Ectodermal cell (in vitro differentiated cells): Measurements from ENCODE around the gene RARRES2.
A peak's percentile ranks its signal among the peaks of the same experiment; 100 is the strongest.

Source experiments
- H3K27ac ChIP-seq: 2 replicates; pipeline ENCODE4 v1.7.0; 2013; ENCODE audit warnings: mild to moderate bottlenecking, low read depth, low read length; ENCODE audit not compliant: insufficient read depth, poor library complexity, severe bottlenecking
- H3K27me3 ChIP-seq: 2 replicates; pipeline ENCODE4 v1.7.0; 2013; ENCODE audit warnings: mild to moderate bottlenecking, low read length; ENCODE audit not compliant: insufficient read depth, control insufficient read depth, poor library complexity, severe bottlenecking
- H3K36me3 ChIP-seq: one replicate; pipeline ENCODE4 v1.7.0; 2013; ENCODE audit warnings: low read length; ENCODE audit not compliant: control insufficient read depth, insufficient read depth
- H3K4me1 ChIP-seq: one replicate; pipeline ENCODE4 v1.7.0; 2013; ENCODE audit warnings: low read length; ENCODE audit not compliant: control insufficient read depth, insufficient read depth
- H3K4me3 ChIP-seq: 2 replicates; pipeline ENCODE4 v1.7.0; 2013; ENCODE audit warnings: low read depth, low read length, control low read depth; ENCODE audit not compliant: insufficient read depth
- H3K9me3 ChIP-seq: 2 replicates; pipeline ENCODE4 v1.7.0; 2013; ENCODE audit warnings: mild to moderate bottlenecking, low read length, moderate library complexity; ENCODE audit not compliant: control insufficient read depth
- WGBS, 2 experiments: methylation state at CpG; one replicate each; pipeline ENCODE4 v1.1.7; 2013; ENCODE audit warnings: missing lambda C conversion rate in 2 of 2; 5-methylcytosine and 5-hydroxymethylcytosine counted together

RARRES2 gene

DNA sequence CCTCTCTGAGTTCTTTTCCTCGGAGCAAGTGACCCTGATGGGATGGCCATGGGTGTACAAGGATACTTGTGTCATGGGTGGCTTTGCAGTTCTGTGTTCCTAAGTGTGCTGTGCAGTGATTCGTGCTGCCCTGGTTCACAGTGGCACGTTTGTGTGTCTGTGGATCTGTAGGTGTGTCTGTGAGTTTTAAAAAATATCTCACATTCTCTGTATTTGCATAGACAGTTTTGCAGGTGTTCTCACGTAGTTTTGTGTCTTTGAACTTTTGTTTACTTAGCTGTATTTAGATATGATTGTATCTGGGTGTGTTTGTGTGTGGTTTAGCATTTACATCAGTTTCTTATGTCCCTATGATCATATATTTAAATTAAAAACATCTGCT, 41.4 kb upstream of the RARRES2 start:
- WGBS, 2 experiments, result 82 to 90% methylated on average over 4 of the region's 4 CpGs
- Histone ChIP-seq H3K27ac (peak overlapping the region; percentile 89), H3K4me3 (peak overlapping the region; percentile 10), H3K9me3 (no peaks in the 10 kb centered on the region), H3K36me3 (no peaks in the 10 kb centered on the region), H3K27me3 (no peaks in the 10 kb centered on the region), H3K4me1 (peaks cover 65% of the 10 kb centered on the region)

DNA sequence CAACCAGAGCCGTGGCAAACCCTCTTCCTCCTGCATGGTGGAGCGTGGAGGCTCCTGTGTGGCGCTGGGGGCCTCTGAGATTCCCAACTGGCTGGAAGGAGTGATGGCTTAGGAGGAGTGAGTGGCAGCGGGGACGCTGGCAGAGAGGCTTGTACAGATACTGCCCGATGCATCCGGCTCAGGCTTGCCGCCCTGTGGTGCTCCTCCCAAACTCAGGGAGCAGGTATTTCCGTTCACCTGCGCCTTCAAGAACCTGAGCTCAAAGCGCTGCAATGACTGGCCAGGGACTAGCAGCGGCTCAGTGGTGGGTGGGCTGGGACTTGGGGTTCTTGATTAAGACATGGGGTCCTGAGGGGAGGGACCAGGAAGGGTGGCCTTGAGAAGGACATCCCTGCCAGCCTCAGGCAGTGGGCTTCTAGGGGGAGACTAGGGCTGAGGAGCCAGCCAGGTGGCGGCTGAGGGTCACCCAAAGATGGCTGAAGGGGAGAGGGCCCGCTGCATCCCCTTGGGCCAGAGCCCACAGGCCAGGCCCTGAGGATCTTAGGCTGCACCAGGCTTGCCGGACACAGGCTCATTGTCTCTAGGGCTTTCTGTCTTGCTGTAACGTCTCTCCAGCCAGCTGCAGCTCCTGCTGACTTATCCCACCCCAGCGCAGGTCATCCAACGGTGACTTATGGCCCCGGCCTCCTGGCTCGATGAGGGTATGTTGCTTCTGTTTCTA, 40.9 kb upstream of the RARRES2 start:
- 83 to 84% methylated on average over 20 of the region's 20 CpGs for WGBS, 2 experiments
- Histone ChIP-seq H3K36me3 (no peaks in the 10 kb centered on the region), H3K27me3 (no peaks in the 10 kb centered on the region), H3K4me1 (peaks cover 65% of the 10 kb centered on the region), H3K27ac (peak overlapping the region; percentile 89), H3K9me3 (no peaks in the 10 kb centered on the region), H3K4me3 (peak overlapping the region; percentile 10)

DNA sequence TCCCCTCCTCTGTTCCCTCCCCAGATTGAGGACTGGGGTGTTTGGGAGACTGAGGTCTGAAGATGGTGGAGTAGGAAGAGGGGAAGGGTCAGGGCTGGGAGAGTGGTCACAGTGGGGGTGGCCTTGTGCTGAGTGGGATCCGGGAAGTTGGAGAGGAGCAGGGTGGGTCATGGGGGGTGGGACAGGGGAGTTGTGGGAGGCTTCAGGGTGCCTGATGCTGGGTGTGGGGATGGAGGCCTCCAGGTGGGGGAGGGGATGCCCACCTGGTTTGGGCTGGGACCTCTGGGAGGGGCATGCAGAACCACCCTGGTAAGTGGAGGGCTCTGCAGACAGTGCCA, 40.3 kb upstream of the RARRES2 start:
- H3K9me3 ChIP-seq, result no peaks in the 10 kb centered on the region
- H3K27ac ChIP-seq, result no peak overlapping the region
- H3K4me1 ChIP-seq, result peaks cover 64% of the 10 kb centered on the region
- no peaks in the 10 kb centered on the region for H3K36me3 ChIP-seq
- H3K4me3 ChIP-seq, result no peak overlapping the region
- H3K27me3 ChIP-seq, result no peaks in the 10 kb centered on the region
- 96 to 97% methylated on average over 1 of the region's 1 CpG for WGBS, 2 experiments

DNA sequence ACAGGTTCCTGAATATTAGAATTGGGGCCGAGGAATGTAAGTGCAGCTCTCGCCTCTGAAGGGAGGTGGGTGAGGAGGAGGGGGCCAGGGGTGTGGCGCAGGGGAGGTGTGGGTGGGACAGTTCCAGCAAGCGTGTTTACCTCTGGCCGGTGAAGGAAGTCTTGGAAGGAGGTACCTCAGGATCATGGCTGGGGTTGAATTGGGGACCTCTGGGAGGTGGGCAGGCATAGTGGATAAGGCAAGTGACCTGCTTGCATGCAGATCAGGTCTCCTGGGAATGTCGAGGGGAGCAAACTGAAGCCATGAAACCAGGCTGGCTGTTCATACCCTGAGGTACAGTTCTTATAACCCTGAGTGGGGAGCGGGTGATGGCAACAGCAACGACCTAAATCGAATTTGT, 39.7 kb upstream of the RARRES2 start:
- Histone ChIP-seq H3K9me3 (no peaks in the 10 kb centered on the region), H3K27ac (no peak overlapping the region), H3K4me3 (no peak overlapping the region), H3K36me3 (no peaks in the 10 kb centered on the region), H3K4me1 (peaks cover 62% of the 10 kb centered on the region), H3K27me3 (no peaks in the 10 kb centered on the region)
- WGBS, 2 experiments, result 72 to 77% methylated on average over 9 of the region's 9 CpGs

DNA sequence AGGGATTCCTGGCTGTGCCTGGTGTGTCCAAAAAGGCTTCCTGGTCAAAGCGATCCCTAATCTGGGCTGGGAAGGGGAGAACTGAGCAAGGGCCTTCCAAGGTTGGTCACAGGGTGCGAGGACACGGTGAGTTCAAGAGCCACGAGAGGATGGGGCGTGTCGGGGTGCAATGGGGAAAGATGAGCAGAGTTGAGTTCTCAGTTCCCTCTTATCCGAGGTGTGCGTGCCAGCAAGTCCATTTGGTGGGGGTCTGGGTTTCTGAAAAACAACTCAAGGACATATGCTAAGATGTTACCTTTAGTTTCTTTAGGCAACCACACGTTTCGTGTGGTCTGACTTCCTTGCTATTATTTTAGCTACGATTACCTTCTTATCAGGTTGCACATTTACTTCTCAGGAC, 39.0 kb upstream of the RARRES2 start:
- no peaks in the 10 kb centered on the region for H3K36me3 ChIP-seq
- H3K27me3 ChIP-seq, result no peaks in the 10 kb centered on the region
- WGBS, 2 experiments, result 72 to 76% methylated on average over 11 of the region's 11 CpGs
- peak overlapping the region; percentile 70 for H3K4me3 ChIP-seq
- H3K9me3 ChIP-seq, result no peaks in the 10 kb centered on the region
- H3K4me1 ChIP-seq, result peaks cover 56% of the 10 kb centered on the region
- no peak overlapping the region for H3K27ac ChIP-seq

DNA sequence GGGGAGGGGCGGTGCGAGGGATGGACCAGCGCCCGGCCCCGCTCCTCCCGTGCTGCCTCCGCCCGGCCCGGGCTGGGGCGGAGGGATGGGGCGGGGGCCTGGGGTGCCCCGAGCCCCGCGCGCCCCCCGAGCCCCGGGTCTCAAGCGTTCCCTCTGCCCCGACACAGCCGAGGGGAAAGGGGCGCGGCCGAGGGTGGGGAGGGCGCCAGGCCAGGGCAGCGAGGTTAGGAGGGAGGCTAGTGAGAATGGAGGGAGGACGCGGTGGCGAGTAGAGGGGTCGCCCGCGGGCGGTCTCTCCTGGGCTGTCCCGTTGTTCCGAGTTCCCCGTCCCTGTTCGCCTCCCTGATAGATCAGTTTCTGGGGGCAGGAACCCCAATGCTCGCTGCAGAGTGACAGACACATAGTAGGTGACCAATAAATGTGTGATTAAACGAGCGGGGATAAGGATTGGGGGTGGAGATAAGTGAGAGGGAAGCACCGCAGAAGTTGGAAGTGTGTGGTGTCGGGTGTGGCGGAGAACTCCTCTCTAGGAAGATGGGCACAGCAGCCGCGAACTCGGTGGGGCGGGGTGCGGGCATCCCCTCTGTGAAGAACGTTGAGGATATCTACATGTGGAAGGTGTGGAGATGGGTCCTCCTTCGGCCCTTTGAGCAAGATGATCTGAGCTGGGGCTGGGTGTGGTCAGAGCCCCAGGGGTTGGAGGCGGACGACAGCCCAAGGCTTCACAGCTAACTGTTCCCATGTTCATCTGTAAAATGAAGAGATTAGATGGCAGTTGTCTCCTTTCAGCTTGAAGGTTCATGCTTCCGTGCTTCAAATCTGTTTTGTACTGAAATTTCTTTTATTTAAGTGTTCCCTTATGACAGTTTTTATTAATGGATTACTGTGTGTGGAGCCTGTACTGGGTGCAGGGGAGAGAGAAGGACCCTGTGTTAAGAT, 38.3 kb upstream of the RARRES2 start:
- Histone ChIP-seq H3K4me3 (peak overlapping the region; percentile 70), H3K27me3 (no peaks in the 10 kb centered on the region), H3K4me1 (peaks cover 49% of the 10 kb centered on the region), H3K9me3 (no peaks in the 10 kb centered on the region), H3K27ac (peak overlapping the region; percentile 91), H3K36me3 (no peaks in the 10 kb centered on the region)
- WGBS, 2 experiments, result 1% methylated on average over 52 of the region's 52 CpGs

DNA sequence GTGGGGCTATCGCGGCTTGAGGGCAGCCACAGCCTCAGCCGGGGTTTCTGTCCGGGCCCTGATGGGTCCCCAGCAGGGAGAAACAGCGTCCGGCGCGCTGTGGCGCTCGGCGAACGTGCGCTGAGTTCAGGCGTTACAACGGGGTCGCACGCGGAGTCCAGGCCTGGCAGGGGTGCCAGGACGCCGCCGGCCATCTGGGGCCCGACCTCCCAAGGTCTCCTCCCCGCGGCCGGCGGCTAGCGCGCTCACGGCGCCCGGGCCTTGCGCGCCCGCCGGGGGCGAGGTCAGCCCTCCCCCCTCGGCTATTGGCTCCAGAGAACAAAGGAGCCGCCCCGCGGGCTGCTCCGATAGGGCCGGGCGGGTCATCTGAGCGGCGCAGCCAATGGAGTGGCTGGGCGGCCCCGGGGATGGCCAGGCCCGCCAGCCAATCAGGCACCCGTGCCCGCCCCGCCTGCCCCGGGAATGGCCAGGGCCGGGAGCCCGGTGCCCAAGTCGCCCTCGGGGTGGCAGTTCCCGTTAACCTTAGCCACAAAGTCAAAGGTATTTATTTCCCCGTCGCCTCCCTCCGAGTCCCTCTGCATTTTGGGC, 37.5 kb upstream of the RARRES2 start, which contains the start of gene ZNF775:
Gene ZNF775, plus strand, starts transcription at position 478 of the 588 bp plus-strand sequence. CDS start 9,141 bp downstream, outside the sequence.
- 0% methylated on average over 60 of the region's 60 CpGs for WGBS, 2 experiments
- H3K27me3 ChIP-seq, result no peaks in the 10 kb centered on the region
- H3K4me3 ChIP-seq, result peak within 1 kb of the TSS; percentile 70
- no peaks in the 10 kb centered on the region for H3K9me3 ChIP-seq
- H3K27ac ChIP-seq, result peak within 1 kb of the TSS; percentile 91
- H3K36me3 ChIP-seq, result peaks cover 3% of the 10 kb centered on the region
- peaks cover 41% of the 10 kb centered on the region for H3K4me1 ChIP-seq

DNA sequence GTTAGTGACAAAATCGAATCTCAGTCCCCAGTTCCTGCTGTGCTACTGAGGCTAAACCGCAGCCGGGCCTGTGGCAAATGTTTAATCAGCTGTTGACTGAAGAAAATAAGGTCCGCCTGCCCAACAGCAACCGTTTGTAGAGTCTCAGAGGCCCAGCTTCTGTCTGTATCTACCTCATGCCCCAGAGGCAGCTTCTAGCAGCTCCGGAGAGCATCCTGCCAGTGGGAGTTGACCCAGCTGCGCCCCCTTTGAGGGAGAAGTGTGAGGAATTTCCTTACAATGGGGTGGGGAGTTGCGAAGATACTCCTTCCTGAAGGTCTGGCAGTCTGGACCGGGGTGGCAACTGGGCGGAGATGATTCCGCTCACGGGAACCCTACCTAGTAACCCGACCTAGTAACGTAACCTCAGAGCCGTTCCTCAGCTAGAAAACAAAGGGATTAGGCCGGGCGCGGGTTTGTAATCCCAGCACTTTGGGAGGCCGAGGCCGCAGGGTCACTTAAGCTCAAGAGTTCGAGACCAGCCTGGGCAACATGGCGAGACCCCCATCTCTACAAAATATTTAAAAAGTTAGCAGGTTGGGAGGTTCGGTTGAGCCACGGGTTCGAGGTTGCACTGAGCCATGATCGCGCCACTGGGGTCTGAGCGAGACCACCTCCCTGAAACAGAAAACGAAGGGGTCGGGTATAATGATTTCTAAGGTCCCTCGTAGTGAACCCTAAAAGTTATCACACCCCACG, 36.9 kb upstream of the RARRES2 start:
- H3K27me3 ChIP-seq, result no peaks in the 10 kb centered on the region
- H3K4me1 ChIP-seq, result peaks cover 42% of the 10 kb centered on the region
- peaks cover 10% of the 10 kb centered on the region for H3K36me3 ChIP-seq
- H3K27ac ChIP-seq, result peak overlapping the region; percentile 91
- WGBS, 2 experiments, result 4 to 5% methylated on average over 32 of the region's 32 CpGs
- no peaks in the 10 kb centered on the region for H3K9me3 ChIP-seq
- peak overlapping the region; percentile 70 for H3K4me3 ChIP-seq

DNA sequence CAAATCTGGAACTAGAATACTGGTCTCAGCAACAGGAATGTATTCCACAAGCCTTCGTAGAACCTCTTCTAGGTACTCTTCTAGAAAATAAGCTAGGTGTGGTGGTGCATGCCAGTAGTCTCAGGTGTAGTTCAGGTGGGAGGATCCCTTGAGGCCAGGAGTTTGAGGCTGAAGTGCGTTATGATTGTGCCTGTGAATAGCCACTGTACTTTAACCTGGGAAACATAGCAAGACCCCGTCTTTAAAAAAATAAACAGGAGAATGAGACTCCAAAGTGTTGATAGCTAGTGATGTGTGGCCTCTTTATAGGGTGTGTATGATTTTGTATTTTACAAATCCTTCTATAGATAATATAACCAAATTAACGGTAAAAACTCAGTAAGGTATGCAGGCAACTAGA, 36.2 kb upstream of the RARRES2 start:
- WGBS, 2 experiments, result 83 to 89% methylated on average over 3 of the region's 4 CpGs
- no peak overlapping the region for H3K4me3 ChIP-seq

More for the DNA sequence above, 36.2 kb upstream of the RARRES2 start:
- peaks cover 16% of the 10 kb centered on the region for H3K36me3 ChIP-seq
- peaks cover 38% of the 10 kb centered on the region for H3K4me1 ChIP-seq
- peak overlapping the region; percentile 91 for H3K27ac ChIP-seq
- H3K27me3 ChIP-seq, result no peaks in the 10 kb centered on the region
- H3K9me3 ChIP-seq, result no peaks in the 10 kb centered on the region
